ENCODE data around the gene HECTD4. TPM values are rescaled to one million over a fixed set of nuclear protein-coding genes. Genes with fewer than 3 reads are reported as not detected.

HECTD4 gene
- total RNA-seq, 1 experiment from 2014 or later: 65.7 TPM

Small RNA genes within 50 kb of the gene (microRNA-seq; reads per million reads assigned to microRNA genes)
- 1.1 reads per million for gene MIR6861

Other genes starting within 250 kb of the HECTD4 start
- gene RPL6, start 27.2 kb upstream of the HECTD4 start, total RNA-seq (2022): 1,147 and 1,267 TPM in 2 replicates
- 156 and 174 TPM in 2 replicates for gene PTPN11, start 36.5 kb upstream of the HECTD4 start, total RNA-seq (2022)

Data from Calu3 (cell line).